ENCODE data around the gene AHCYL1. TPM values are rescaled to one million over a fixed set of nuclear protein-coding genes. Genes with fewer than 3 reads are reported as not detected.

The AHCYL1 gene
- total and polyA plus RNA-seq, 2 donors (not counting 1 experiment from before 2014, with no cell fraction given): 24.3 to 51.4 TPM

DNA sequence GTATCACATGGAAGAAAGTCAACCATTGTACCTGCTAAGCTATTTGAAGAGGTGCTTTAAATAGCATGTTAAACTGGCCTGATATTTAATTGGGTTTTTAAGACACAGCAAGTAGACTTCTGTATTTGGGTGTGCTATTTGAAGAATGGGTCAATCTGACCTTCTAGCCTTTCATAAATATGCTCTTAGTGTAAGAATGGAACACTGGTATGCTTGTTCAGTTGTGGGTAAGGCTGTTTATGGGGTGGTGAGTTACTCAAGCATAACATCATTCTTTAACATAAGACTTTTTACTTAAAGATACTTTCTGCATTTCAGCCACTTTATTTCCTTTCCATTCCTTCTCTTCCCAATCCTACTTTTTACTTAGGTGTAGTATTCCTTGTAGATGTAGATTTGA is 21.4 kb downstream of the AHCYL1 start:
- H3K4me3 Mint-ChIP-seq: no peak overlapping the region
- TF ChIP-seq CTCF (IDR thresholded peaks at IDR 0.05) (no peak), EZH2 (IDR thresholded peaks at IDR 0.05; ENCODE audit: borderline replicate concordance, insufficient read depth, low read depth, low read length, poor library complexity, severe bottlenecking) (no peak)
- ChIA-PET POLR2A (no interaction called here), CTCF (interaction anchor here (0.7 to 2.9 kb wide), 4 partner anchors 23 to 366 kb away, joined by 4 to 12 read pairs (median 4); partner anchors contain the start of gene STRIP1)
- Histone ChIP-seq H3K79me2 (ENCODE audit: control insufficient read depth, insufficient read depth, low read length) (peaks cover 31% of the 10 kb centered on the region), H2AFZ (ENCODE audit: insufficient read depth, low read depth, low read length, poor library complexity, severe bottlenecking) (no peak overlapping the region), H3K36me3 (replicated peaks in 1 of 2; ENCODE audit: control extremely low read depth in 1 of 2, control insufficient read depth in 1 of 2, extremely low read depth in 1 of 2, insufficient read depth in 2 of 2, low read length in 1 of 2) (peaks cover 0 to 9% of the 10 kb centered on the region in 2 experiments), H3K9ac (ENCODE audit: low read length) (no peak overlapping the region), H3K27ac (ENCODE audit: low read length in 2 of 2) (no peak overlapping the region), H3K9me3 (ENCODE audit: control extremely low read depth in 1 of 3, control insufficient read depth in 2 of 3, insufficient read depth in 1 of 3, low read length in 2 of 3) (no peaks in the 10 kb centered on the region), H3K4me2 (replicated peaks; ENCODE audit: low read depth, low read length, poor library complexity, severe bottlenecking) (no peak overlapping the region), H3K27me3 (replicated peaks in 1 of 4; ENCODE audit: control extremely low read depth in 1 of 4, control insufficient read depth in 3 of 4, insufficient read depth in 4 of 4, low read length in 3 of 4) (no peaks in the 10 kb centered on the region), H3K4me1 (ENCODE audit: control insufficient read depth in 2 of 2, insufficient read depth in 2 of 2, low read length in 2 of 2) (peaks cover 17% of the 10 kb centered on the region in 2 donors), H3K4me3 (ENCODE audit: control extremely low read depth in 1 of 5, extremely low read depth in 1 of 5, insufficient read depth in 1 of 5, low read depth in 2 of 5, low read length in 4 of 5) (no peak overlapping the region), H4K20me1 (ENCODE audit: control insufficient read depth, insufficient read depth, low read length, poor library complexity, severe bottlenecking) (no peaks in the 10 kb centered on the region)
- intact Hi-C loops (cut with micrococcal nuclease): no loop called here
- H3K27ac Mint-ChIP-seq: peak overlapping the region; percentile 56
- no peak for ATAC-seq (ENCODE audit: low read depth)
- H3K27me3 Mint-ChIP-seq: no peaks in the 10 kb centered on the region
- no peaks in the 10 kb centered on the region for H3K9me3 Mint-ChIP-seq (ENCODE audit: insufficient read depth)
- H3K4me1 Mint-ChIP-seq: peaks cover 47% of the 10 kb centered on the region
- DNase-seq: no peak

DNA sequence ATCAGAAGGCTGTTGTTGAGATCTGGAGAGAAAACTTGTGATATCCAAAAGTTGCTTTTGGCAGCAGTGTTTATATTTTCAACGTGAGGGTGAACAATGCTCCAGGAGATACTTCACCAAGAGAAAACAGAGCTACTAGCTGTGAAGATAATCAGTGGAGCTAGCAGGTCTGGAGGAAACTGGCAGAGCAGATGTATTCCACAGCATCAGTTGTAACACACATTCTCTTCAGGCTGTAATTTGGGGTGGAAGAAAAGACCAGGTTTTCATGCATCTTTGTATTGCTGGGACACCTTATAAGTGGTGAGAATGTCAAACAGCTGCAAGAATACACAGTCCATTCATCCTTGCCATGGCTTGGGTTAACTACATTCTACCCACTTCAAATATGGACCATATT is 22.0 kb downstream of the AHCYL1 start:
- no peak overlapping the region for H3K4me2 ChIP-seq (replicated peaks; ENCODE audit: low read depth, low read length, poor library complexity, severe bottlenecking)
- H3K79me2 ChIP-seq (ENCODE audit: control insufficient read depth, insufficient read depth, low read length): peaks cover 28% of the 10 kb centered on the region

More for the DNA sequence above, 22.0 kb downstream of the AHCYL1 start:
- CTCF ChIA-PET: interaction anchor here (1.1 to 6.5 kb wide), 7 partner anchors 20 to 232 kb away, joined by 3 to 127 read pairs (median 5); partner anchors contain the start of gene AHCYL1
- Histone ChIP-seq H3K4me1 (ENCODE audit: control insufficient read depth in 2 of 2, insufficient read depth in 2 of 2, low read length in 2 of 2) (peaks cover 22 to 23% of the 10 kb centered on the region in 2 donors), H4K20me1 (ENCODE audit: control insufficient read depth, insufficient read depth, low read length, poor library complexity, severe bottlenecking) (no peaks in the 10 kb centered on the region), H3K9ac (ENCODE audit: low read length) (no peak overlapping the region), H3K36me3 (replicated peaks in 1 of 2; ENCODE audit: control extremely low read depth in 1 of 2, control insufficient read depth in 1 of 2, extremely low read depth in 1 of 2, insufficient read depth in 2 of 2, low read length in 1 of 2) (peaks cover 0 to 9% of the 10 kb centered on the region in 2 experiments), H3K9me3 (ENCODE audit: control extremely low read depth in 1 of 3, control insufficient read depth in 2 of 3, insufficient read depth in 1 of 3, low read length in 2 of 3) (no peaks in the 10 kb centered on the region), H3K4me3 (ENCODE audit: control extremely low read depth in 1 of 5, extremely low read depth in 1 of 5, insufficient read depth in 1 of 5, low read depth in 2 of 5, low read length in 4 of 5) (no peak overlapping the region), H3K27me3 (replicated peaks in 1 of 4; ENCODE audit: control extremely low read depth in 1 of 4, control insufficient read depth in 3 of 4, insufficient read depth in 4 of 4, low read length in 3 of 4) (no peaks in the 10 kb centered on the region), H3K27ac (ENCODE audit: low read length in 2 of 2) (no peak overlapping the region), H2AFZ (ENCODE audit: insufficient read depth, low read depth, low read length, poor library complexity, severe bottlenecking) (no peak overlapping the region)
- Mint-ChIP-seq H3K9me3 (ENCODE audit: insufficient read depth) (no peaks in the 10 kb centered on the region), H3K4me1 (peaks cover 53% of the 10 kb centered on the region), H3K4me3 (no peak overlapping the region), H3K27ac (peak overlapping the region; percentile 69), H3K27me3 (no peaks in the 10 kb centered on the region)
- 86% methylated on average over 1 of the region's 1 CpG for WGBS (ENCODE audit: insufficient coverage)
- intact Hi-C loops (cut with micrococcal nuclease): no loop called here
- ATAC-seq (ENCODE audit: low read depth): no peak
- TF ChIP-seq CTCF (IDR thresholded peaks at IDR 0.05): no peak
- TF ChIP-seq EZH2 (IDR thresholded peaks at IDR 0.05; ENCODE audit: borderline replicate concordance, insufficient read depth, low read depth, low read length, poor library complexity, severe bottlenecking): no peak
- no peak for DNase-seq
- POLR2A ChIA-PET: no interaction called here

All from B cell (primary cell).